ENCODE results near the gene FMNL2. TPM values are rescaled to one million over a fixed set of nuclear protein-coding genes. Genes with fewer than 3 reads are reported as not detected.
A peak's percentile ranks its signal among the peaks of the same experiment; 100 is the strongest.

Gene FMNL2
- total and polyA plus RNA-seq, 4 donors, result 81.1 to 173 (median 146) TPM

DNA sequence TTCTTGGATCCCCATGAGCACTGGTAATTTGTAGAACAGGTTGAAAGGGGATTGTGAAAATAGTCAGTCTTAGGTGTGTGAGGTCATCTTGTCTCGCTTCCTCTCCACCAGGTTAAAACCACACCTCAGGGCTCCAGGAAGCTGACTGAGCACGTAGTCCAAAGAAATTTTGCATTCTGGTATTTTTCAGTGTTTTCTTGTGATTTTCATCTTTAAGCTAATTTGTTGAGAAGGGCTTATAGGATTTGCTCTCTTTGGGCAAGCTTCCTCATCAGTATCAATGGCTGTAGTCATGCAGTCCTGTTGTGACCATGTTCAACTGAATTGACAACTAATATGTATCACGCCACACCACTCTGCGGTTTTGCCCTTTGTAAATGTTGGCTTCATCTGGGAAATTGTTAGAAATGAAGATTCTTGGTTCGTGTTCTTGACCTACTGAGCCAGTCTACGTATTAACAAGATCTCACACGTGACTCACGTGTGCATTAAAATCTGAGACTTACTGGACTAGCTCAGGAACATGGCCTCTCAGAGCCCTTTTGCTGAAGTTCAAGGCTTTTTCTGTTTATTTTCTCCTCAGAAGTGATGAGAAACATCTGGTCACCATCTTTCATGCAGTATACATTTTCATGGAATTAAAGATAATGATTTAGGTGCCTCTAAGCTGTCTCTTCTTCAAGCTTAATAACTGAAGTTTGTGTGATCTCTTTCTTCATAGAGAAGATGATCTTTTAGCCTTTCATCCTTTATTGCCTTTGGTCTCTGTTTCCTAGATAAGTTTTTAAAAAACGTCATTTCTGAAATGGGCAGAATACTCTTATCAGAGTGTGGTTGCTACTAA lies 32.8 kb downstream of the FMNL2 start:
- Histone ChIP-seq H3K4me1 (ENCODE audit: control insufficient read depth, insufficient read depth, low read length) (no peaks in the 10 kb centered on the region), H3K27me3 (ENCODE audit: control insufficient read depth, insufficient read depth, low read length) (no peaks in the 10 kb centered on the region), H3K9me3 (ENCODE audit: control insufficient read depth, insufficient read depth, low read length) (no peaks in the 10 kb centered on the region), H3K4me3 (ENCODE audit: low read depth, low read length) (no peak overlapping the region), H3K36me3 (ENCODE audit: control insufficient read depth, insufficient read depth, low read length) (no peaks in the 10 kb centered on the region), H3K27ac (ENCODE audit: low read depth, low read length) (no peak overlapping the region)
- 73% methylated on average over 5 of the region's 9 CpGs for WGBS (ENCODE audit: insufficient coverage)
- DNase-seq (ENCODE audit: low read depth in 4 of 6, low spot score in 6 of 6), result no peak

DNA sequence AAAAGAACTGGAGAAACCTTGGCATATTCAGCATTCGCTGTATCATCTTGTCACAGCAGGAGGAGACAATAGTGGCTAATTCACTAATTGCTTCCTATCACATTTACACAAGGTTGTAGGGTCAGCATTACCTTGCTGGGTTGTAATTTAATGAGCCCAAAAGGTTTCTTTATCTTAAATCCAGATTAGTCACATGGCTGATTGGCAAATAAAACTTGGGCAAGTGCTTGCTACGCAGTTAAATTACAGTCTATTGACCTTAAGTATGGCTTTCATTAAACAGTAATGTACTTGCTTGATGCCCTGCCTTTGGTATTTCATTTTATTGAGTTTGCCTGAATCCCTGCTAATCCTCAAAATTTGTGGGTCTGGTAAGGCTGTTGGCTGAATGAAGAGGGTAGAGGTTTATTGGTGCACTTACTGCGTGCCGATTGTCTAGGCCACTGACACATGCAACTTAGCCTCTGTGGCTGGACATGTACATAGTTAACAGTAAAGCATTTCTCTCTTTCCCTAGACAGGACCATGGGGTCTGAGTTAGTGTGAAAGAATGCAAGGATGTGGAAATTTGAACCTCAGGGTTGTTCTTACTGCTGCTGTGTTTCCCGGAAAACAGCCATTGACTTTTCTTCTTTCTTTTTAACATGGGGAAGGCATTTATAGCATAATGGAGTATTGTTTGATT lies 34.3 kb downstream of the FMNL2 start:
- H3K36me3 ChIP-seq (ENCODE audit: control insufficient read depth, insufficient read depth, low read length), result no peaks in the 10 kb centered on the region
- H3K4me3 ChIP-seq (ENCODE audit: low read depth, low read length), result no peak overlapping the region
- 67% methylated on average over 1 of the region's 5 CpGs for WGBS (ENCODE audit: insufficient coverage)
- no peaks in the 10 kb centered on the region for H3K9me3 ChIP-seq (ENCODE audit: control insufficient read depth, insufficient read depth, low read length)
- peak in 2 of 6 donors; percentile 19 to 31 for DNase-seq (ENCODE audit: low read depth in 4 of 6, low spot score in 6 of 6)
- H3K27ac ChIP-seq (ENCODE audit: low read depth, low read length), result no peak overlapping the region
- H3K4me1 ChIP-seq (ENCODE audit: control insufficient read depth, insufficient read depth, low read length), result no peaks in the 10 kb centered on the region
- H3K27me3 ChIP-seq (ENCODE audit: control insufficient read depth, insufficient read depth, low read length), result no peaks in the 10 kb centered on the region

DNA sequence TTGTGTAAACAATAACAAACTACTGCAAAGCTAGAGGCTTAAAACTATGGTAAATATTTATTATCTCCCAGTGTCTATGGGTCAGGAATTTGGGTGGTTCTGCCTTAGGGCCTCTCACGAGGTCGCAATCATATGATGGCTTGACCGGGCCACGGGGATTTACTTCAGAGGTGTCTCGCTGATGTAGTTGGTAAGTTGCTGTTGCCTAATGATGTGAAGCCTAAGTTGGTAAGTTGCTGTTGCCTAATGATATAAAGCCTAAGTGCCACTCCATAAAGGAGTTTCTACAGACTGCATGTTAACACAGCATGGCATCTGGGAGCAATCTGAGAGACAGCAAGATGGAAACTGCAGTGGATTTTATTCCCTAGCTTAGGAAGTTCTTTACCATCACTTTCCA lies 35.8 kb downstream of the FMNL2 start:
- H3K9me3 ChIP-seq (ENCODE audit: control insufficient read depth, insufficient read depth, low read length), result no peaks in the 10 kb centered on the region
- 93% methylated on average over 3 of the region's 5 CpGs for WGBS (ENCODE audit: insufficient coverage)
- no peaks in the 10 kb centered on the region for H3K4me1 ChIP-seq (ENCODE audit: control insufficient read depth, insufficient read depth, low read length)
- no peak for DNase-seq (ENCODE audit: low read depth in 4 of 6, low spot score in 6 of 6)
- no peak overlapping the region for H3K27ac ChIP-seq (ENCODE audit: low read depth, low read length)
- no peak overlapping the region for H3K4me3 ChIP-seq (ENCODE audit: low read depth, low read length)
- no peaks in the 10 kb centered on the region for H3K36me3 ChIP-seq (ENCODE audit: control insufficient read depth, insufficient read depth, low read length)
- no peaks in the 10 kb centered on the region for H3K27me3 ChIP-seq (ENCODE audit: control insufficient read depth, insufficient read depth, low read length)

DNA sequence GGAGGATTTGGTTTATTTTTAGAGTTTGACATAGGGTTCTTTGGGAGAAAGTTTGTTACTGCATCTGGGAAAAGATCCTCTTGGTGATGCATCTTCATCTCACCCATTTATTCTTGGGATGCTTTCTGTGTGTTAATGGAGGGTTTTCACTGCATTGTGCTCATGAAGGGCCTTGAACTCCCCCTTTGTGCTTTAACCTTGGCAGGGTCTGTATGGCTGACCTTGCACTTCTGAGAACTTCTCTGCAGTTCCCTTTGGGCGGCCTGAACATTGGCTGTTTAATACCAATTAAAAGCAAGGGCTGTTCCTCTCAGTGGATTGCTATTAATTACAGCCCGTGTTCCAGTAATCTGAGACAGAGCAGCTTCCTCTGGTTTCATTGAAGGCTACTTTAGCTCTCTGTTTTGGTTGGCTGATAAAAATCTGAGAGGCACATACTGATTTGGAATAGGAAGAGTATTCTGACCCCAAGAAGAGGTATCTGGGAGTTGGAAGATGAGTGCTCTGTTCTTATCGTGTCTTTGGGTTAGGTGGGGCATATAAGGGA lies 37.5 kb downstream of the FMNL2 start:
- no peak for DNase-seq (ENCODE audit: low read depth in 4 of 6, low spot score in 6 of 6)
- Histone ChIP-seq H3K4me1 (ENCODE audit: control insufficient read depth, insufficient read depth, low read length) (no peaks in the 10 kb centered on the region), H3K27ac (ENCODE audit: low read depth, low read length) (no peak overlapping the region)

DNA sequence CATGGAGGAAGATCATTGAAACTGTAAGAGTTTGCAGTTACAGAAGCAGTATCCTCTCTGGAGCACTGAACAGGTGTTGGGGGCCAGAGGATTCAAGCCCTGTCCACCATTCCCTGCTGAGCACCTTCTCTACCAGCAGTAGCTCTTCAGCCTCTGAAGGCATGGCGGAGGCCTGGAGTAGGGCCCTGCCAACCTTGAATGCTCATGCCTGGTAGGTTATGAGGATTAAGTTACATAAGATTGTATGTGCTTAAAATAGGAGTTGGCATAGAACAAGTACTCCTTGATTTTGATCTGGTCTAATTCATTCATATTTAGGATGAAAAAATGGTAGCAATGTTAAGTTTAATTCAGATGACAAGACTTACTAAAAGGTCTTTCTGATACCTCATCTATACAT lies 40.2 kb downstream of the FMNL2 start:
- Histone ChIP-seq H3K4me3 (ENCODE audit: low read depth, low read length) (no peak overlapping the region), H3K27me3 (ENCODE audit: control insufficient read depth, insufficient read depth, low read length) (no peaks in the 10 kb centered on the region), H3K27ac (ENCODE audit: low read depth, low read length) (no peak overlapping the region), H3K36me3 (ENCODE audit: control insufficient read depth, insufficient read depth, low read length) (no peaks in the 10 kb centered on the region), H3K9me3 (ENCODE audit: control insufficient read depth, insufficient read depth, low read length) (no peaks in the 10 kb centered on the region), H3K4me1 (ENCODE audit: control insufficient read depth, insufficient read depth, low read length) (no peaks in the 10 kb centered on the region)
- DNase-seq (ENCODE audit: low read depth in 4 of 6, low spot score in 6 of 6), result no peak
- no CpG with 5 or more reads among the region's 1 CpG for WGBS (ENCODE audit: insufficient coverage)

More for the DNA sequence above, 37.5 kb downstream of the FMNL2 start:
- no peaks in the 10 kb centered on the region for H3K9me3 ChIP-seq (ENCODE audit: control insufficient read depth, insufficient read depth, low read length)
- H3K36me3 ChIP-seq (ENCODE audit: control insufficient read depth, insufficient read depth, low read length), result no peaks in the 10 kb centered on the region
- H3K4me3 ChIP-seq (ENCODE audit: low read depth, low read length), result no peak overlapping the region
- no peaks in the 10 kb centered on the region for H3K27me3 ChIP-seq (ENCODE audit: control insufficient read depth, insufficient read depth, low read length)
- WGBS (ENCODE audit: insufficient coverage), result 12% methylated on average over 2 of the region's 3 CpGs

DNA sequence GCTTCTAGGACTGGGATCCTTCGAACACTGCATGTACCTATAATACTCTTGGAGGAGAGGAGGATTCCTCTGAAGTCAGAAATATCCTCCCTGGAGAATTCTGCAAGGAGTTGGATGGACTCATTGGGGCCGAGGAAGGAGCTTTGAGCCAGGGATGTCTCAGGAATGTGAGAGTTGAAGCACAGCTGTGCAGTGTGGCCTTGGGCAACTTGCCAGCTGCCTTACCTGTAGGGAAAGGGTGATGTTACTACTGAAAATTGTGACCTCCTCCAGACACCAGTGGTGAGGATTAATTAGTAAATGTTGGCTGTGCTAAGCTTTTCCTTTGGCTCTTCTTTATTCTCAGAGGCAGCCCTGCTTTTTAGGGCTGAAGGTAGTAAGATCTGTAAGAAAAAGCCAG lies 41.4 kb downstream of the FMNL2 start:
- Histone ChIP-seq H3K27me3 (ENCODE audit: control insufficient read depth, insufficient read depth, low read length) (no peaks in the 10 kb centered on the region), H3K27ac (ENCODE audit: low read depth, low read length) (no peak overlapping the region), H3K9me3 (ENCODE audit: control insufficient read depth, insufficient read depth, low read length) (no peaks in the 10 kb centered on the region), H3K4me3 (ENCODE audit: low read depth, low read length) (no peak overlapping the region), H3K4me1 (ENCODE audit: control insufficient read depth, insufficient read depth, low read length) (no peaks in the 10 kb centered on the region), H3K36me3 (ENCODE audit: control insufficient read depth, insufficient read depth, low read length) (no peaks in the 10 kb centered on the region)
- WGBS (ENCODE audit: insufficient coverage), result 86% methylated on average over 1 of the region's 2 CpGs
- no peak for DNase-seq (ENCODE audit: low read depth in 4 of 6, low spot score in 6 of 6)

DNA sequence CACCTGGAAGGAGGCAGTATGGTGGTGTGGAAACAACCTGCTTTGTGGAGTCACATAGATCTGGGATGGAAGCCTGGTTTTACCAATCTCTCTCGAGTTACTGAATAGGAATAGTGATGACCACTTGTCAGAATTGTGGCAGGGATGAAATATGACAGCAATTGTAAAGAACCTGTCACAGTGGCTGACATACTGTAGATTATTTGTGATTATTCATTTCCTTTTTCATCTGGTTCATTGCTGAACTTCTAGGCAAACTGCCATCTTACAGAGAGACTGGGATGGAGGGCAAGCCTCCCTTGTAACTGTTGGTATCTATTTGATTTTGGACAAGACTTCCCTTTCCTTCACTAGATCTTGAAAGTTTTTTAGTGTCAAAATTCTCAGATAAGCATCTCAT lies 42.0 kb downstream of the FMNL2 start:
- no peak for DNase-seq (ENCODE audit: low read depth in 4 of 6, low spot score in 6 of 6)
- H3K27me3 ChIP-seq (ENCODE audit: control insufficient read depth, insufficient read depth, low read length), result no peaks in the 10 kb centered on the region
- no peaks in the 10 kb centered on the region for H3K9me3 ChIP-seq (ENCODE audit: control insufficient read depth, insufficient read depth, low read length)
- WGBS (ENCODE audit: insufficient coverage), result 63% methylated on average over 1 of the region's 1 CpG
- H3K36me3 ChIP-seq (ENCODE audit: control insufficient read depth, insufficient read depth, low read length), result no peaks in the 10 kb centered on the region
- no peak overlapping the region for H3K27ac ChIP-seq (ENCODE audit: low read depth, low read length)
- no peak overlapping the region for H3K4me3 ChIP-seq (ENCODE audit: low read depth, low read length)
- peaks cover 4% of the 10 kb centered on the region for H3K4me1 ChIP-seq (ENCODE audit: control insufficient read depth, insufficient read depth, low read length)

DNA sequence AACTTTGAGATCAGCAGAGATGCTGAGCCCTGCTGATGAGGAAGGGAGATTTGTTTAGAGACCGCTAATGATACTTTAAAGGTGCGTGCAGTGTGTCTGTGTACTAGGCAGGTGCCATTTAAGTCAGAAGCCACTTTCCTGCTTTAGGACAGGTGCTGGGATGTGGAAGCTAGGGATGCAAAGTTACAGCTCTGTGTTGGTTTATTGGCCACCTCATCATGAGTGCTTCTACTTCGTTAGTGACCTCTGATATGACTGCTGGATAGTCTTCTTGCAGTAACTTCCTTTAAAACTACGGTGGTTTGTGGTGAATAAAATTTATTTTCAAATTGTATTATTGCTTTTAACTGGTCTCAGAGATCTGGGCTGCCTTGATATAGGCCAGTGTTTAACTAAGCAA lies 44.1 kb downstream of the FMNL2 start:
- peaks cover 4% of the 10 kb centered on the region for H3K4me1 ChIP-seq (ENCODE audit: control insufficient read depth, insufficient read depth, low read length)
- WGBS (ENCODE audit: insufficient coverage), result 96% methylated on average over 2 of the region's 4 CpGs
- no peak for DNase-seq (ENCODE audit: low read depth in 4 of 6, low spot score in 6 of 6)

DNA sequence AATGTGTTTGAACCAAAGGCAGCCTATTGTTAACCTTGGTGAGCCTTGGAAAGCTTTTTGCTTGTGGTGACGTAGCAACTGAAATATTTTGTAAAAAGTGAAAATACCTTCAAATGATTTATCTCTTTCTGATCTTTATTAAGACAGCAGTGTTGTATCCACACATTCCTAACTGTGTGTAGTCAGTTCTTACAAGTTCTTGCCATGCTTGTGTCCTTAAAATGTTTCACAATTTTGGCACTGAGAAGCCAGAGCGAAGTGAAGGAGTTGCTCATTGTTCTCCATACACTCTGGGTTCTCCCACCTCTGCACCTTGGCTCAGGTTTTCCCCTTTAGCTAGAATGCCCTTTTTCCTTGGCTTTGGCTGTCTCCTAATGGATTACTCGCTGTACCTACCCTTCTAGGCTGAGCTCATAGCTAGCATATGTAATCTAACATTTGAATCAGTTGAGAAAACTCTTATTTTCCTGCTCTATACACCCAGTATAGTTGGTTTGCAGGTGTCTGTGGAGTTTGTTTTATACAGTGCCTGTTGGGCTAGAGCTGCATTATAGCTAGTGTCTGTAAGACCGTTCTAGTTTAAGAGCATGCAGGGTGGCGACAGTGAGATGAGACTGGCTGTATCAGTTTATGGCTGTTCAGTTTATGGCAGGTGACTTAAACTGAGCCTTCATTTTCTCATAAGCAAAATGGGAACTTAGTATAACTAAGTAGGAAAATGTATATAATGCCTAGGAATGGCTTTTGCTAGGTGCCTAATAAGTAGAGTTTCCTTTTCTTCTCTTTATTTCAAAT lies 45.5 kb downstream of the FMNL2 start:
- H3K36me3 ChIP-seq (ENCODE audit: control insufficient read depth, insufficient read depth, low read length), result no peaks in the 10 kb centered on the region
- DNase-seq (ENCODE audit: low read depth in 4 of 6, low spot score in 6 of 6), result no peak
- H3K4me1 ChIP-seq (ENCODE audit: control insufficient read depth, insufficient read depth, low read length), result peaks cover 4% of the 10 kb centered on the region
- 52% methylated on average over 3 of the region's 5 CpGs for WGBS (ENCODE audit: insufficient coverage)
- no peaks in the 10 kb centered on the region for H3K9me3 ChIP-seq (ENCODE audit: control insufficient read depth, insufficient read depth, low read length)
- no peak overlapping the region for H3K4me3 ChIP-seq (ENCODE audit: low read depth, low read length)
- no peaks in the 10 kb centered on the region for H3K27me3 ChIP-seq (ENCODE audit: control insufficient read depth, insufficient read depth, low read length)
- no peak overlapping the region for H3K27ac ChIP-seq (ENCODE audit: low read depth, low read length)

More for the DNA sequence above, 44.1 kb downstream of the FMNL2 start:
- H3K9me3 ChIP-seq (ENCODE audit: control insufficient read depth, insufficient read depth, low read length), result no peaks in the 10 kb centered on the region
- H3K4me3 ChIP-seq (ENCODE audit: low read depth, low read length), result no peak overlapping the region
- H3K36me3 ChIP-seq (ENCODE audit: control insufficient read depth, insufficient read depth, low read length), result no peaks in the 10 kb centered on the region
- H3K27ac ChIP-seq (ENCODE audit: low read depth, low read length), result no peak overlapping the region
- no peaks in the 10 kb centered on the region for H3K27me3 ChIP-seq (ENCODE audit: control insufficient read depth, insufficient read depth, low read length)

All from spinal cord (tissue), 10 donors.